NT2/D1 (cell line): ENCODE data around the gene SLC7A1.

ENCODE experiments used
- DNase-seq: peaks from one replicate; pipeline ENCODE4 v3.0.0-alpha.2; 2011; ENCODE audit warnings: low read depth, low spot score
- H3K27me3 ChIP-seq: 2 replicates; pipeline ENCODE4 v1.6.0; 2011; ENCODE audit warnings: mild to moderate bottlenecking; ENCODE audit not compliant: insufficient read length, insufficient read depth
- H3K36me3 ChIP-seq: 2 replicates; pipeline ENCODE4 v1.6.1; 2011; ENCODE audit warnings: mild to moderate bottlenecking, low read length, mixed read lengths; ENCODE audit not compliant: insufficient read depth, insufficient read length
- H3K4me1 ChIP-seq: 2 replicates; pipeline ENCODE4 v1.5.1; 2011; ENCODE audit not compliant: insufficient read depth, insufficient read length
- H3K4me3 ChIP-seq: 2 replicates; pipeline ENCODE4 v1.5.1; 2011; ENCODE audit warnings: low read depth; ENCODE audit not compliant: insufficient read length
- H3K9ac ChIP-seq: 2 replicates; pipeline ENCODE4 v1.6.0; 2011; ENCODE audit warnings: low read depth; ENCODE audit not compliant: insufficient read length
- H3K9me3 ChIP-seq: 2 replicates; pipeline ENCODE4 v1.5.1; 2011; ENCODE audit warnings: mild to moderate bottlenecking, low read length; ENCODE audit not compliant: insufficient read depth
- SUZ12 ChIP-seq: IDR thresholded peaks from 2 replicates; pipeline ENCODE4 v1.6.1; 2011; ENCODE audit not compliant: insufficient read length, insufficient read depth; ENCODE audit errors: extremely low read depth
- YY1 ChIP-seq: IDR thresholded peaks from 2 replicates; pipeline ENCODE4 v1.6.1; 2011; ENCODE audit not compliant: insufficient read length, insufficient read depth
- ZNF274 ChIP-seq: IDR thresholded peaks from 2 replicates; pipeline ENCODE4 v1.6.1; 2011; ENCODE audit warnings: mild to moderate bottlenecking, low read depth, low read length

Gene SLC7A1

DNA sequence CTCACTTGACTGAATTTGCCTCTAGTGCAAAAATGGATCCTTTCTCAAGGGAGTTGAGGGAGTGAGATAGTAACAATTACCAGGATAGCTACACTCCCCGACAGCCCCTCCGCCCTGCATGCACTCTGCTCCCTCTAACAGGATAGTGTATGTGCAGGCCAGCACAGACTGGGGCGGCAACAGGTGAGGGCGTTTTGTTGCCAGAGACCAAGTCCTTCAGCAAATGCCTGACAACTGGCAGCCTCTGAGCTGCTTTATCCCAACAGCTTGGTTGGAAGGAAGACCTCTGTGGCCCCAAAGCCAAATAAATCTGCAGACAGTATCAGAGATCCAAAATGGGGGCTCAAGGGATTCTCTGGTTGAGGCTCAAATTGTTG, 86.6 kb downstream of the SLC7A1 start:
- DNase-seq: no peak
- H3K4me3 ChIP-seq: no peak overlapping the region
- no peaks in the 10 kb centered on the region for H3K9me3 ChIP-seq
- H3K36me3 ChIP-seq: peaks cover 31% of the 10 kb centered on the region
- TF ChIP-seq SUZ12: no peak
- no peak for TF ChIP-seq YY1
- no peak for TF ChIP-seq ZNF274
- peaks cover 5% of the 10 kb centered on the region for H3K4me1 ChIP-seq
- no peaks in the 10 kb centered on the region for H3K27me3 ChIP-seq
- H3K9ac ChIP-seq: no peak overlapping the region

DNA sequence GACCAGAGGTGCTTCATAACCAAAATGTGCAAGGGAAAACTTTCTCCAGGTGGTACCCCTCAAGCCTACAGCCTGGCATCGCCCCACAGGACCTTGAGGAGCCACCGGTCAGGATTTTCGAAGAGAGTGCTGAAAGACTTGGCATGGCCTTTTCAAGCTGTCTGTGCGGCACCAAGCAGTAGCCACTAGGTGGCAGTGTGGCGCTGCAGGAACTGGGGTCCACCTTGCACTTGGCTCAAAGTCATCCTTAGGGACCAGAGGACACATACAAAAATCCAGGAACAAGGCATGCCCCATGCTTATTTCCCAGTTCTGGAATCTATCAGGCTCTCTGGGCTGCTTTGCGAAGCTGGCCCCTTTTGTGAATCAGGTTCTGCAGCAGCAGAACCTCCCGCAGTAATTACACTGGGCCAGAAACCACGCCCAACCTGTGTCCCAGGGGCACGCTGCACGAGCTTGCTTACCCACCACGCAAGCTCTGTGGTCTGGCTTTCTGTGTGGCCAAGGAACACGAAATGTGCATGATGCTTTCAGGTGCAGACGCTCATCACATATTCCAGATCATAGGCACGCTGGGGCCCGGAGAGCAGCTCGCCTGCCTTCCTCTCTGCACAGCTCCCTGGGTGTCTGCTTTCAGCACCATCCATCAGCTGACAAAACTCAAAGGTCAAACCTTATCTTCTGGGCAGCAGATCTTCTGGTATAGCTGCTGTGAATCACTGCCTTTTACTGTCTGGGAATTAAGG, 87.2 kb downstream of the SLC7A1 start:
- no peak overlapping the region for H3K4me3 ChIP-seq
- no peak for TF ChIP-seq SUZ12
- no peak for TF ChIP-seq YY1
- TF ChIP-seq ZNF274: no peak
- H3K9ac ChIP-seq: no peak overlapping the region
- peak; percentile 69 for DNase-seq
- peaks cover 25% of the 10 kb centered on the region for H3K36me3 ChIP-seq
- H3K4me1 ChIP-seq: peaks cover 5% of the 10 kb centered on the region
- H3K27me3 ChIP-seq: no peaks in the 10 kb centered on the region
- no peaks in the 10 kb centered on the region for H3K9me3 ChIP-seq

DNA sequence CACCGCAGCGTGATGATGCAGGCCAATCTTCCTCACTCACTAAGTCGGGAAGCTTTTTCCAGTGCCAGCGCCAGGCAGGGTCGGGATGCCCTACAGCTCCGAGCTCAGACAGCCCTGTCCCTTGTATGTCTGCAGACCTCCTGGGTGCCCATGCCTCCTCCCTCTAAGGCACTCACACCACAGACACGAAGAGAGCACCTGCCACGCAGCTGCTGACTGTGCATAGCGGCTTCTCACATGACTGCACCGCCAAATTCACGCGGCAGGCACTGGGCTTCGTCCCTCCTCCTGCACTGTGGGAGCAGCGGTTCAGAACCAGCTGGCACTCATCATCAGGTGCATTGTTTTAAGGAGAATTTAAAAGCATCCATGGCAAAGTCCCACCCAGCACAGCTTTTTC, 88.1 kb downstream of the SLC7A1 start:
- Histone ChIP-seq H3K9me3 (no peaks in the 10 kb centered on the region), H3K4me1 (peaks cover 7% of the 10 kb centered on the region), H3K9ac (no peak overlapping the region), H3K27me3 (no peaks in the 10 kb centered on the region), H3K4me3 (no peak overlapping the region), H3K36me3 (peaks cover 20% of the 10 kb centered on the region)
- TF ChIP-seq ZNF274 (no peak), SUZ12 (no peak), YY1 (no peak)
- no peak for DNase-seq

DNA sequence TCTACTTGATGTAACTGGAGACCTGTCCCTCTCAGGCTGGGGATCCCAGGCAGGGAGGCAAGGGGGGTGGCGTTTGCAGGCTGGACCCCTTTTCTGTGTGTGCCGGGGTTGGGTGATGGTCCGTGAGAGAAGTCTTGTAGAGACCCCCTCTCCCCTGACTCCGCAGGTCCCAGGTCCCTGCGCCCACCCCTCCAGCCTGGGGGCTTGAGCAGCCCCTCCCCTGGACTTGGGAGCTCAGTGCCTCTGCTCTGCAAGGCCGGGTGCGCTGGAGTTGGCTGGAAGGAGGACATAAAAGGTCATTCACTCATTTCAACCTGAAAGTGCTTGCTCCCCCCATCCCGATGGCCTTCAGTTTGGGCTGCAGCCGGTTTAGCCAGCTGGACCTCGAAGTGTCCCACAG, 89.5 kb downstream of the SLC7A1 start:
- H3K27me3 ChIP-seq: no peaks in the 10 kb centered on the region
- TF ChIP-seq ZNF274 (no peak), YY1 (no peak), SUZ12 (no peak)
- H3K9me3 ChIP-seq: no peaks in the 10 kb centered on the region

DNA sequence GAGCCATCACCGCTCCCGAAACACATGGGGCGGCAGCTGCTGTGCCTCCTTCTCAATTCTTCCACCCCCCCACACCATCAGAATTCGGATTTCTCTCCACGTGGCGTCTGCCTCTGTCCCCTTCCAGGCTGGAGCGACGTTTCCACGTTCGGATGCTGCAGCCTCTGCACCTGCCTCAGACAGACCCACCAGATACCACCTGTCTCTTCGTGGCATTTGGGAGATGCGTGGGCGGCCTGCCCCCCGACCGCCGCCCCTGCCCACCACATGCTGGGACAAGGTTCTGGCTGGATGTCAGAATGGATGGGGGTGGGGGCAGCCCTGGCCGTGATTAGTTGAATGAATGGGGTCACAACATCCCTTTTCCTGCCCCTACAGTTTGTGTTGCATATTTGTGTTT, 90.0 kb downstream of the SLC7A1 start:
- DNase-seq: no peak
- TF ChIP-seq ZNF274 (no peak), YY1 (no peak), SUZ12 (no peak)
- peaks cover 7% of the 10 kb centered on the region for H3K4me1 ChIP-seq
- H3K4me3 ChIP-seq: no peak overlapping the region
- H3K36me3 ChIP-seq: peaks cover 3% of the 10 kb centered on the region
- H3K9me3 ChIP-seq: no peaks in the 10 kb centered on the region
- H3K9ac ChIP-seq: no peak overlapping the region
- H3K27me3 ChIP-seq: no peaks in the 10 kb centered on the region

More for the DNA sequence above, 89.5 kb downstream of the SLC7A1 start:
- Histone ChIP-seq H3K36me3 (peaks cover 7% of the 10 kb centered on the region), H3K9ac (no peak overlapping the region), H3K4me3 (no peak overlapping the region), H3K4me1 (peaks cover 7% of the 10 kb centered on the region)
- no peak for DNase-seq

DNA sequence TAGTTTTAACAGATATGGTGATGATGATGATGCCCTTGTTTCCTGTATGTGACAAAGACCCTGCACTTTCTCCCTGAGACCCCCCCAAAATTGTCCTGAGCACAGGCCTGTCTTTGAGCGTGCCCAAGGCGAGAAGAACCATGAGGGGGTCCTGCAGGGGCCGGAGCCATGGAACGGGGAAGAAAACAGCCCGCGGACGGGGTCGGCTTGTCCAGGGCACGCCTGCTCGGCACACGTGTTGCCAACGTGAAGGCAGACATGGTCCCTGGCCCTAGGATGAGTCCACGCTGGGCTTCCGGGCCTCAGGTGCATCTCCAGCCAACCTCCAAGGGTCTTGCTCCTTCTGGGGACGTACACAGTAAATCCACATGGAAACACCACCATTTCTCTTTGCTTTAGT, 90.8 kb downstream of the SLC7A1 start:
- no peak for DNase-seq
- Histone ChIP-seq H3K9ac (no peak overlapping the region), H3K4me1 (peaks cover 7% of the 10 kb centered on the region), H3K36me3 (no peaks in the 10 kb centered on the region), H3K27me3 (no peaks in the 10 kb centered on the region), H3K9me3 (no peaks in the 10 kb centered on the region), H3K4me3 (no peak overlapping the region)
- no peak for TF ChIP-seq ZNF274
- no peak for TF ChIP-seq YY1
- no peak for TF ChIP-seq SUZ12

DNA sequence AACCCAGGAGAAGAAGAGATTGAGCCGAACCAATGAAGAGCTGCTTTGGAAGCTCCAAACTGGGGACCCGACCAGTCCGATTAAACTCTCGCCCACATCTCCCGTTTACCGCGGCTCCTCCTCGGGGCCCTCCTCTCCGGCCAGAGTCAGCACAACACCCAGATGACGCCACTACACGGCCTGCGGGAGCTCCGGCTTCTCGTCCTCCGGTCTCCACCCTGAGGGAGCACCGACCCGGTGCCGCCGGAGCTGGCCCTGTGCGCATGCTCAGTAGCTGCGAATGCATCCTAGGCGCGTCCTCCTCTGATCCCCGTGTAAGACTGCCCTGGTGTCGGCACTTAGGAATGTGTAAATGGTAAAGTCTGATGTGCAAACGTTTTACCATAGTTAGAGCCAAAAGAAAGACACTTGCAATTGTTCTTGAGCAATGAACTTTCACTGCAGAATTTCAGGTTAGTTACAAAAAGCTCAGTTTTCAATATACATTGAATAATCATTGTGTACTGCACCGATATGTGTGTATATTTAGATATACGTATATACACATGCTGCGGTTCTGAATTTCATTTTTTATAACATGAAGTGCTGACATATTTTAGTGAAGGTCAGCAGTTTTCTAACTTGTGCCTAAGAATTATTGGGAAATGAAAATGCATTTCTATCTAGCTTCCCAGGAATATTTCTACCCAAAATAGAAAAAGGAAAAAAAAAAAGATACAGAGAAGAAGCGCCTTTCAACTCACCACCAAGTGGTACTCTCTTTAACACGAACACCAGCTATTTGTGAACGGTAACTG, 92.2 kb downstream of the SLC7A1 start:
- Histone ChIP-seq H3K36me3 (no peaks in the 10 kb centered on the region), H3K4me3 (no peak overlapping the region), H3K27me3 (no peaks in the 10 kb centered on the region), H3K4me1 (peaks cover 4% of the 10 kb centered on the region), H3K9ac (no peak overlapping the region), H3K9me3 (no peaks in the 10 kb centered on the region)
- TF ChIP-seq ZNF274: no peak
- no peak for TF ChIP-seq SUZ12
- no peak for TF ChIP-seq YY1
- no peak for DNase-seq
